HG02981 (cell line): ENCODE measurements around the gene UQCRHL.

Experiments
- ATAC-seq: cut with Tn5 transposase; IDR thresholded peaks from one replicate; pipeline ENCODE4 v1.9.1; 2021; ENCODE audit warnings: mild to moderate bottlenecking, moderate library complexity; ENCODE audit not compliant: unreplicated experiment

The UQCRHL gene

DNA sequence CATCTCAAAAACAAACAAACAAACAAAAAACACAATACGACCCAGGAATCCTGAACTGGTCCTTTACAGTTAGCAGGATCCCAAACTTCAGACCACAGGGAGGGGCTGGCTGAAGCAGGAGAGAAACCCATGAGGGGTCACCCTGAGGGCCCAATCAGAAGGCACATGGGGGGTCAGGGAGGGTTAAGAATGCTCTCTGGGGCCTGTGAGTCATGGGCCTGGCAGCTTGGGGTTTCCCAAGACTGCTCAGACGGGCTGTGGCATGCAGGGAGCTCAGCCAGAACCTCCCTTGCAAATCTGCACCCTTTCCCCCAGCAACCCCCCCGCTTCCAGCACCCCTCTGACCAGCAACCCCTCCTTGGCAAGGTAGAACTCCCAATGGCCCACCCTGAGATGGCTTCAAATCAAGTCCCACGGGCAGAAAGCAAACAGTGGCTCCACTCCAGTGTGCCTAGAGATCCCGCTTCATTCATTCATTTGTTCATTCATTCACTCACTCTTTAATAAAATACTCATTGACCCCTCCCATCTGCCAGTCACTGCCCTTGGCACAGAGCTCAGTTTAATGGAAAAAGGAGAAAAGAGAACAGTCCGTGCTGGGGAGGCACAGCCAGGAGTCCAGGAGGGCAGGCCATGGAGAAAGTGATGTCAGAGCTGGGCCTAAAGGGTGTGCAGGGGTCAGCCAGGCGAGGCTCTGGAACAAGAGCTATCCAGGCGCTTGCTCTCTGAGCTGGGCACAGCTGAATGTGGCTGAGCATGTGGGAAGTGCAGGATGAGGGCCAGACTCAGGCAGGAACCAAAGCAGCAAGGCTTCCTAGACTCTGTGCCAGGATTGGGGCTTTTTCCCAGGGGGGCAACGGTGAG lies 8.2 kb downstream of the UQCRHL start:
- ATAC-seq: no peak

DNA sequence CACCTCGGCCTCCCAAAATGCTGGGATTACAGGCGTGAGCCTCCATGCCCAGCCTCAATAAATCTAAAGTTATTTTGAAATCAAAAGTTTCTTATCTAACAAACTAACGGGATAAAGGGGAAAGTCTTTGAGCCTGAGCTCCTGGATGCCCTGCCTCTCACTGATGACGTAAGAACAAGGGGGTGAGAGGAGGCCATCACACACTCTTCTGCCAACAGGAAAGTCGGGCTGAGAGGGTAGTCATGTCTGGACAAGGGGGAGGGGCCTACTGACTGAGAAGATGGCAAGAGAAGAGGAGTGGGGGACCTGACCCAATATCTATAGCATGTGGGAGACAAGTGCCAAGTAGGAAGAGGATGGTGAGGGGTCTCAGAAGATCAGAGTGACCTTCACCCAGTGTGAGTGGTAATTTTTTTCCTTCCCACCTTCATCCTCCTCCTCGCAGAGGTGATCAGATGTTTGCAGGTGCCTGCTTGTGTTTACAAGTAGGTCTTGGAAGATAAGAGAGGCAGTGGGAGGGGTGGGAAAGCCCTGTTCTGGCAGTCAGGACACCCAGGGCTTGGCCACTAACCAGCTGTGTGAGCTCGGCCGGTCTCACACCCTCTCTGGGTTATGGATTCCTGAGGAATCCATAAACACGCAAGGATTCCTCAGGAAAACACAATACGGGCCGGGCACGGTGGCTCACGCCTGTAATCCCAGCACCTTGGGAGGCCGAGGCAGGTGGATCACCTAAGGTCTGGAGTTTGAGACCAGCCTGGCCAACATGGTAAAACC lies 9.6 kb downstream of the UQCRHL start:
- no peak for ATAC-seq

GRCh38 chr1:15796086-15796462 lies 11.4 kb downstream of the UQCRHL start:
- no peak for ATAC-seq

DNA sequence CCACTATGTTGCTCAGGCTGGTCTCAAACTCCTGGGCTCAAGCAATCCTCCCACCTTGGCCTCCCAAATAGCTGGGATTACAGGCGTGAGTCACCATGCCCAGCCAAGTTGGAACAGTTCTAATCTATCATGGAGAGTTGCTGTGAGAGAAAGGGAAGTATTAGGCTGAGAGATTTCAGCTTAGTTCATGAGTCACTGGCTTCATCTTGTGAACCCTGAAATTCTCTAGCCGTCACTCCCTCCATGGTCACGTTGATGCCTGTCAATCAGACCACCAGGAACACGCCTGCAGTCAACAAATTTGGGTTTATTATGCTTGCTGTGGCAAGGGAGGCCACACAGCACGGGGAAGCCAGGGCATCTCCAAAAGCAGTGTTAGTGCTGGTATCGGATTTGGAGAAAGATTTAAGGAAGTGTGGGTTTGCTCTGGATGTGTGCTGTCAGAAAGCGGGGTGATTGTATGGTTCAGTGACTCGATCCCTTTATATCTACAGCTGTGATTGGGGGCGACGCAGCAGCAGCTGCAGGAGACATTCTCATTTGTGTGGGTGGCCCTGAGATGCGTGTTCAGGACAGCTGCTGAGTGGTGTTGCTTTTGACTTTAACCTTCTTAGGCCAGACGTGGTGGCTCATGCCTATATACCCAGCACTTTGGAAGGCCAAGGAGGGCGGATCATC lies 18.7 kb downstream of the UQCRHL start:
- ATAC-seq: no peak

DNA sequence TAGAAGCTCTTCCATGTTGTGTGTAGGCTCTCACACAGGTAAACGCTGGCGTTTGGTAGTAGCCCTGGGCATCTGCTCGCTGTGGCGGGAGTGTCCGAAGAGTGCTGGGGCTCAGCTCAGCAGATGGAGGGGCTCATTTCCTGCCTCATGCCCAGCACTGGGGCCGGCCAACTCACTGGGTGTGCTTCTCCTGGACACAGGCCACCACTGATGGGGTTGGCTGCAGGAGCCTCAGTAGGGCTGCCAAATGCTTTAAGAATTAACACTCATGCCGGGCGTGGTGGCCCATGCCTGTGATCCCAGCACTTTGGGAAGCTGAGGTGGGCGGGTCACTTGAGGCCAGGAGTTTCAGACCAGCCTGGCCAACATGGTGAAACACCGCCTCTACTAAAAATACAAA lies 20.9 kb downstream of the UQCRHL start:
- ATAC-seq: no peak

DNA sequence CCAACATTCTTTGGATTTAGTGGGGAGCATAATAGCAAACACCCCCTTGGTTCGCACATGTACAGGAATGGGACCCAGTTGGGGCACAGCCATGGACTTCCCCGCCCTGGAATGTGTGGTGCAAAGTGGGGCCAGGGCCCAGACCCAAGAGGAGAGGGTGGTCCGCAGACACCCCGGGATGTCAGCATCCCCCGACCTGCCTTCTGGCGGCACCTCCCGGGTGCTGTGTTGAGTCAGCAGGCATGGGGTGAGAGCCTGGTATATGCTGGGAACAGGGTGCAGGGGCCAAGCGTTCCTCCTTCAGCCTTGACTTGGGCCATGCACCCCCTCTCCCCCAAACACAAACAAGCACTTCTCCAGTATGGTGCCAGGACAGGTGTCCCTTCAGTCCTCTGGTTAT lies 21.8 kb downstream of the UQCRHL start:
- ATAC-seq: no peak

GRCh38 chr1:15777909-15778707 lies 29.3 kb downstream of the UQCRHL start:
- ATAC-seq: no peak

- ATAC-seq: no peak
Observed at GRCh38 chr1:15775706-15776105, 31.7 kb downstream of the UQCRHL start.

- ATAC-seq: no peak
Observed at GRCh38 chr1:15771836-15772515, 35.5 kb downstream of the UQCRHL start.

DNA sequence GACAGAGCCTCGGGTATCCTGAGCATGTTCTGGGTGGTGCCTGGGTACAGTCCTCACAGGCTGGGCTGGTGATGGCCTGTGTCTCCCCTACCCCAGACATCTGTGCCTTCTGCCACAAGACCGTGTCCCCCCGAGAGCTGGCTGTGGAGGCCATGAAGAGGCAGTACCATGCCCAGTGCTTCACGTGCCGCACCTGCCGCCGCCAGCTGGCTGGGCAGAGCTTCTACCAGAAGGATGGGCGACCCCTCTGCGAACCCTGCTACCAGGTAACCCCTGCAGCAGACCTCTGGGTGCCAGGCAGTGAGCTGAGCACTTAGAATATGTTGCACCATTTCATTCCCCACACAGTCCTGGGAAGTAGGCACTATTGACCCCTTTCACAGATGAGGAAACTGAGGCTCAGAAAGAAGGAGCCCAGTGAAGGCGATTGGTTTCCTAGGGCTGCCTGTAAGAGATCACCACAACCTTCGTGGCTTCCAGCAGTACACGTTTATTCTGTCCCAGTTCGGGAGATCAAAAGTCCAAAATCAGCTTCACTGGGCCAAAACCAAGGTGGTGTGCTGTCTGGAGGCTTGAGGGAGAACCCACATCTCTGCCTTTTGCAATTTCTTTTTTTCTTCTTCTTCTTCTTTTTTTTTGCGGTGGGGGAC lies 37.0 kb downstream of the UQCRHL start:
- no peak for ATAC-seq

DNA sequence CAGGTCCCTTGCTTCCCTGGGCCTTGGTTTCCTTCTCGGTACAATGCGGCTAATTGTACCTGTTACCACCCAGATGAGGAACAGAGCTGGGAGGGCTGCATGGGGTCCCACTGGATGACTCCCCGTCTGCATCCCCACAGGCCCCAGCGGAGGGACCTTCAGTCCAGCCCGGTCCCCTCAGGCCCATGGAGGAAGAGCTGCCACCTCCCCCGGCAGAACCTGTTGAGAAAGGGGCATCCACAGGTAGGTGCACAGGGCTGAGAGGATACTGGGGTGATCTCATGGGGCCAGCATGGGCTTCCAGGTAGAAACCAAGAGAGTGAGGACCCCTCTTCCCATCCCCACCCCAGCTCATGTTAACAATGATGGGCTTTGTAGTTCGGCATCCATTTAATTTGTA lies 39.1 kb downstream of the UQCRHL start:
- no peak for ATAC-seq

- ATAC-seq: no peak
Observed at GRCh38 chr1:15767941-15768340, 39.5 kb downstream of the UQCRHL start.

- no peak for ATAC-seq
Observed at GRCh38 chr1:15765495-15766194, 41.8 kb downstream of the UQCRHL start.

DNA sequence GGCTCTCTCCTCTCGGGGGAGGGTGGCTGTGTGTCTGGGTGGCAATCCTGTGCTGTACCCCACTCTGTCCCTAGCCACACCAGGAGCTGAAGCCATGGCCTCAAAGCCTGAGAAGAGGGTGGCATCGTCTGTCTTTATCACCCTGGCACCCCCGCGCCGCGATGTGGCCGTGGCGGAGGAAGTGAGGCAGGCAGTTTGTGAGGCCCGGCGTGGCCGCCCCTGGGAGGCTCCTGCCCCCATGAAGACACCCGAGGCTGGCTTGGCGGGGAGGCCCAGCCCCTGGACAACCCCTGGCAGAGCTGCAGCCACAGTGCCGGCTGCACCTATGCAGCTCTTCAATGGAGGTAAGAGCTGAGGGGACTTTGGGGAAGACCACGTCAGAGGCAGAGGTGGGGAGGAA lies 42.6 kb downstream of the UQCRHL start:
- ATAC-seq: no peak

DNA sequence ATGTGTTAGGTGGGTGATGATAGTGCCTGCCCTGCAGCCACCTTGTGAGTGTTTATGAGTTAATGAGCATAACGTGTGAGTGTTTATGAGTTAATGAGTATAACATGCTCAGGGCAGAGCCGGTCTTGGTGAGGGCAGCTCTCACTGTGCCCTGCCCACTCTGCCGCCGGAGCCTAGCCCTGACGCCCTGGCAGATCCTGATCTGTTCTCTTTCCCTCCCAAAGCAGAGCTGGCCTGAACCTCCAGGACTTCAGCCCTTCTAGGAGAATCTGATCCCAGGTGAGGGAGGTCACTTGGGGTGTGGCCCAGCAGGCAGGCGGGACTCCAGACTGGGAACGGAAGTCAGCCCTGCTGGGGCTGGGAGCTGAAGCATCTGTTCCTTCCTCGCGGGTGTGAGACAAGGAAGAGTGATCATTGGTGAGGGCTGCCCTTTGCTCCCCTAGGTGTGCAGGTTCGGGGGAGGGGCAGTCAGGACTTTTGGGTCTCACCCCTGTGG lies 43.1 kb downstream of the UQCRHL start:
- no peak for ATAC-seq

- no peak for ATAC-seq
Observed at GRCh38 chr1:15762546-15762945, 44.9 kb downstream of the UQCRHL start.

GRCh38 chr1:15761366-15762128 lies 45.9 kb downstream of the UQCRHL start:
- no peak for ATAC-seq

GRCh38 chr1:15760520-15761211 lies 46.8 kb downstream of the UQCRHL start:
- ATAC-seq: no peak
